GM18868 (cell line): ENCODE data around the gene CHSY1.
"Not testable (repeated sequence)": the region's sequence is repeated elsewhere in the genome, so short reads cannot be mapped to it uniquely, and the experiment has no call there.

Experiments
- ATAC-seq: cut with Tn5 transposase; IDR thresholded peaks from one replicate; pipeline ENCODE4 v1.9.1; 2021; ENCODE audit warnings: mild to moderate bottlenecking, moderate library complexity; ENCODE audit not compliant: unreplicated experiment

CHSY1 gene

DNA sequence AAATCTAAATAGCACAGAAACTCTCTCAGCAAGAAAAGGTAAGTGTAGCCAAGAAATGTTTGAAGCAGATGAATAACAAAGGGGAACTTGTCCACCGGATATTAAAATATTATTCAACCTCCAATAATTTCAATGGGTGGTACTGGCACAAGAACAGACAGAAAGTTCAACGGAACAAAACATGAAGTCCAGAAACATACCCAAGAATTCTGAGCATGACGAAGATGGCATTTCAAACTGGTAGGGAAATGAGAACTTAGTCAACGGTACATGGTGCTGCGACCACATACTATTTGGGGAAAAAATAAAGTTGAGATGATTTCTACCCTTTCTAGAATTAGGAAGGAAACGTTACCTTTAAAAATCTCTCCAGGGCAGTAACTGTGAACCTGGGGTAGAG is 5.5 kb downstream of the CHSY1 start:
- ATAC-seq, result no peak

DNA sequence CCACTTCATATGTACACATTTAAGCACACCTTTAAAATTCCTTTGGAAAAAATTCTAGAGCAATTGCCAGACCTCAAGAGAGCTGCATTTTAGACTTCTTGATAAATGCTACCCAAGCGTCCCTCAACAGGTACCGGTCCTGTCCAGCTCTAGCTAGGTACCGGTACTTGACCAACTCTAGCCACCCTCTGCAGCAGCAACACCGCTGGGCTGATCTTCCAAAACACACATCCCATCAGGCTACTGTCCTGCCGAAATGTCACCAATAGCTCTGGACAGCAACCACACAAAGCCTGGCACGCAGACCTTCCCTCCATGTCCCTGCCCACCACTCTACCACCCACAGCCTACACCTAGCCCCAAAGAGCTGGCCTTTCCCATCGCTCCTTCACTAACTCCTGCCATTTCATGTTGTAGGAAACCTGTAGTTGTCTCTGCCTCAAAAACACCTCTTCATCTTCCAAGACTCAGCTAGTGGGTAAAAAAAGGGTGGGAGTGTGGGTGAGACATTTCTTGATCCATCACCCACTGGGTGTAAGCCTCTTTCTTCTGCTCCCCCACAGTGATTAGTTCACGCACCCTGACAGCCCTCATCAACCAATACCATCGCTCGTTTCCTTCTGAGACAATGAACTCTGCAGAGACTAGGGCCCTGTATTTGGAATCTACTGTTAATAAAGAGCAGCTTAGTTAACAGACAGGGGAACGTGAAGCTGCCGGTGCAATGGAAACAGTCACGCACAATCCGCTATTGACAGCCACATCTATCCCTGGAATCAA is 6.8 kb downstream of the CHSY1 start:
- no peak for ATAC-seq

DNA sequence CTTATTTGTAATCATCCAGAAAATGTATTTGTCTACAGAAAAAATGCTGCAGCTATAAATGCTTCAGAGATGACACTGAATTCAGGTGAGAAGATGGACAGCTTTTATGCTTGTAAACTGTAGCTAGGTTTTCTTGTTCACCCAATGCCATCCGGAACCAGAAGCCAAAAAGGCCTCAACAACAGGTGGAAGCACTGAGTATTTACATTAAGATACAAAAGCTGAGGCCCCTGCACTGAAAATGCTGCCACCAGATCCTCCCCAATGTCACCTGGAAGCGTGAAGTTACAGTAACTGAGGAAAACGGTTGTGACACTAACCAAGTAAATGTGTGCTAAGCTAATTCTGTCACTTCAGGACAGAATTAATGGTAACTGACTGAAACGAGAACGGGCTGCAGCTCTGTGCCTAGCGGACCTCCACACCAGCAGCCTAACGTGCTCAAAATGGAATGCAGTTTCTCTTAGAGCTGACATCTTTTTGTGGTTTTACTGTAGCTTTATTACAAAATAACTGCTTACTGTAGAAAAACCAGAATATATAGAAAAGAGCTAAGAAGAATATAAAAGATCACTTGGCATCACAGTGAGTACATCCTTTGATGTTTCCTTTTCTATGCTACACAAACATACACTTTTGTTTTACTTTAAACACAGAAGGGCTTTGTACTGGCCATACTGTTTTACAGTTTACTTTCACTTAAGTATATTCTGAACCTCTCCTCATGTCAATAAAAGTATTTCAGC is 7.6 kb downstream of the CHSY1 start:
- ATAC-seq, result no peak

DNA sequence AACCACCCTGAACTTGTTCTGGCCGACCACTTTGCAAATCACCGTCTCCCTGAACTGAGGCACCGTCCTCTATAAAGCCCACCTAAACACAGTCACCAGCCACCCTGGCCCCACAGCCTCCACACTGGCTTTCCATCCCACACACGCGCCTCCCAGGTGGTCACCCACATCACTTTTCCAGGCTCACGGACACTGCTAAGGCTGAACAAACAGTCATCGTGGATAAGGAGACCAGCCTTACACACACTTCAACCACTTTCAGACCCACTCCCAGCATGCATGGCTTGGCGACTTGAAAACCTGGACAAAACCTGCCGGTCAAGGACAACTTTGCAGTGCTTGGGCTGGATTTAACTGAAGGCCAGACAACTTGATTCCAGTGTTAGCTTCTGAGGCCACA is 8.4 kb downstream of the CHSY1 start:
- ATAC-seq, result no peak

DNA sequence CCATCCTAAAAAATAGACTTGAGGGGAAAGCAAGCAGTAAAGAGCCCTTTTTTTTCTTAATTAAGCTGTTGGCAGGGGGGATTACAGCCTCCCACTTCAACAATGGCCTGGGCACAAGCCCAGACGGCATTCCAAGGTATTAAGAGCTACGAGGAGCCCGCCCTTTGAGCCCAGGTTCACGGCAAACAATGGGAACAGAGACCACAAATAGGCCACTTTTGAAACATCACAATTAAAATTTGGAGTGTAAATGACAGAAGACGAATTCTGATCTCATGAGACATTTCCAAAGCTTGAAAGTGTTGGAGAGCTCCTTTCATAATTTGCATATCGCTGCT is 8.9 kb downstream of the CHSY1 start:
- no peak for ATAC-seq

DNA sequence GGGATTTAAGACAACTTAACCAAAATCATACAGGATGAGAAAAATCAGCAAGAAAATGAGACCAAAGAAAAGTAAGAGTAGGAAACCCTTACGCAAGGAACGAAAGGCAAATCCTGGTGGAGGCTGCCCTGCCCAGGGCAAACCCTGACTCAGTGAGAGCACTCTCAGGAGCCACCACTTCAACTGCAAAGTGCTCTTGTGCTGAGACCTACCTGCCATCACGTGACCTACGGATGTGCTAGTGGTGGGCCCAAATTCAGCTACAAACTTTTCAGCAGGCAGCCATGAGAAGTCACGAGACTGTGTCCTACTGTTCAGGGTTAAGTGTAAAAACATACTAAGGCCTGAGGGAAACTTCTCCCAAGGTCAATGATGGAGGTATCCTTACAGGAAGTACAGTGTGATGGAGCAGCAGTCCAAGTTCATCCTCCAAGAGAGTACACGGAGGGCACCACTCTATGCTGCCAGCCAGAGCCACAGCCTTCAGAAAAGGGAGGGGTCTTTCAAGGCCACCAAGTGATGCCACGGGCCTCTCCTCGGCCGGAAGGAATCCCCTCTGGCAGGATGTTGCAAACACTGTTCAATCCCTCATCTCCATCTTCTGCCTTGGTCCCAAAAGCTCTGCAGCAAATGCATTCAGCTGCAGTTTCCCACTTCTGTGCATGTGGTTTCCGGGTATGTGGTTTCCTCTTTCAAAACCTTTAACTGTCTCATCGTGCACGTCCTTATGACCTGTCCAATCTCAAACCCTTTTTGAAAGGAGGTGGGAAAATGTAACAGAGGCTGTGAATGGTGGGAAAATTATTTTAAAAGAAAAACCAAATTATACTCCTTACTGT is 9.5 kb downstream of the CHSY1 start:
- peak; percentile 75 for ATAC-seq

DNA sequence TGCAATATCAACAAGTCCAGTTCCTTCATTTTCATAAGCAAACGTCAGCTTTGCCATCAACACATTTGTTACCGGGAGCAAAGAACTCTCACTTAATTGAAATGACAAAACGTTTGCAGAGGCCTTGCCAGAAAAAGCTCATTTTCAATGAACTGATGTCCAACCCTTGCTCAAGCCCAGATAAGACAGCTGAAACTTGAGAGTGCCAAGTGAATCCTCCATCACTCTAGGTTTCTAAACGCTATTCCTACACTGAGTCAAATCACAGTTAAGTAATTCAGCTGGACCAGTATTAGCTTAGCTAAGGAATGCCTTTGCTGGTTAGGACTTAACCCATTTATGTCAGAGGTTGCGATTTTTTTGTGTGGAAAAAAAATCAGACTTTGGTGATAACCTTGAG is 11.5 kb downstream of the CHSY1 start:
- ATAC-seq, result no peak

DNA sequence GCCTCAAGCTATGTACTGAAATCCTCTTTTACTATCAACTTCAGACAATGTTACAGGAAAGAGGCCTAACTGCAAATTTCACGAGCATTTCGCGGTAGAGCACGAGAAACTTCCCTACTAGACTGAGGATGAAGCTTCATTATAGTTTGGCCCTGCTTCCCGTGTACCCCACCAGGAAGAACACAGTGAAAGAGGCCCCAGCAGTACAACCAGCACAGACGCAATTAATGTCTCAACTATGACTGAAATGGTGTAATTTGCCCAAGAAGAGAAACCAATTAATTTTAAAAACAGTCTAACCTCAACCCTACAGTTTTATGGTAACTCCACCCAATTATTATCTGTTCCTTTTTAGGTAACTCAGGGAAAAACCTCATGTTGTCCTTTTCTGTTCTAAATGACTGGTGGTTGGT is 12.1 kb downstream of the CHSY1 start:
- ATAC-seq, result no peak

DNA sequence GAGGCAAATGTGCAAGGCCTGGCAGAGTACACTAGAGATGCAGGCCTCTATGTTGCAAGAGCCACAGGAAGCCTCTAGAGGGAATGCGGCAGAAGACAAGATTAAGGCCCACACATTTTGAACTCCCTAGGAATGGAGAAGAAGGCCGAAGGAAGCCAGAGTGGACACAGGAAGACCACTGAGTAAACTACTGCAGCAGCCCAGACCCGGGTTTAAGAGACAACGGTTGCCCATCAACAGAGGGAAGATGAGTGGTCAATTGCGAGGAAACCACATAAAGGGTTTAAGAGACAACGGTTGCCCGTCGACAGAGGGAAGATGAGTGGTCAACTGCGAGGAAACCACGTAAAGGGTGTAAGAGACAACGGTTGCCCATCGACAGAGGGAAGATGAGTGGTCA is 14.6 kb downstream of the CHSY1 start:
- ATAC-seq, result no peak

DNA sequence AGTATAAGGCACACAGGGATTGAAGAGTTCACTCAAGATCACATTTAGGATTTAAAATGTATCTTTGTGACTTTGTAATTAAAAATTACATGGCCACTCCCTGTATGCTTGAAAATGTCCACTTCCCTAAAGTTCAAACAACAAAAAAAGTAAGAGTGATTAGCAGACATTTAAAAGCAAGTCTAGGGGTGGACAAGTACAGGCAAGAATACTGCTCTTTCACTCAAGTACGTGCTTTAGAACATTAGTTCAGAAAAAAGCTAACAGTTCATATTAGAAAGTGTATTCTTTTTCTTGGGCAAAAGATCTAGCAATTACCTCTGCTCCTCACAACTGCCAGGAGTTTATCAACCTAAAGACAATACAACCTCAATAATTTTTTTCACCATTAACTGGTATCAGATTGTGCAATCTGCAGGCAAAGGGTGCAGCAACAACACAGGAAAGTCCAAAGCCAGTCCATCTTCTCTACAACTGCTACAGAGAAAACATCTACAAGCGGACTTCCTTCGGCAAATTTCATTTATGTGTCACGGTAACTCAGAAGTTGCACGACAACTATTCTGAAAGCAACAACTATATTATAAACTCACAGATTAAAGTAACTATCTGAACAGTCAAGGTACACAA is 18.1 kb downstream of the CHSY1 start:
- ATAC-seq, result no peak

DNA sequence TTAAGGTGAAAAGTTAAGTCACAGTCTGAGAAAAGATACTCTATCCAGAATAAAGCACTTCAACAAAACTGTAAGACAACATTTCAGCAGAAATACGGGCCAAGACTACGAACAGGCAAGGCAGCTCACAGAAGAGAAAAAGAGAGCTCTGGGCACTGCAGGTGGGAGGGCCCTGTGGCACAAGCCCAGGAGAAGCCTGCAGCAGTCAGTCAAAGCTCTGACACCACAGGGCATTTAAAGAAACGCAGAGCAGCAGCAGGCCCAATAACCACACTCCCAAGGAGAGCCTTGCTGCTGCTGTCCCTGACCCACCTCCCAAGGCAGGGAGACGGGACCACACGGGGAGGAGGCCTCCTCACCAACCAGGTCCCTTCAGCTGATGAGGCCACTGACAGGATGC is 19.2 kb downstream of the CHSY1 start:
- no peak for ATAC-seq

DNA sequence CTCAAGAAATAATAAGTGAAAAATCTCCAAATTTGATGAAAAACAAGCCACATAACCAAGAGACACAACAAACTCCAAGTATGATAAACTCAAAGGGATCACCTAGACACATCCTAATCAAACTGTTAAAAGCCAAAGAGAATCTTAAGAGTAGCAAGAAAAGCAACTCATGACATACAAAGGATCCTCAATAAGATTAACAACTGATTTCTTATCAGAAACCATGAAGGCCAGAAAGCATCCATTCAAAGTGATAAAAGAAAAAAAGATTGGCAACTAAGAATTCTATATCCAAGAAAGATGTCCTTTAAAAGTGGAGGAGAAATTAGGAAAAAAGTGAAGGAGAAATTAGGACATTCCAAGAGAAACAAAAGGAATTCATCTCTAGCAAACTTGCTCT is 23.5 kb downstream of the CHSY1 start:
- ATAC-seq, result no peak

DNA sequence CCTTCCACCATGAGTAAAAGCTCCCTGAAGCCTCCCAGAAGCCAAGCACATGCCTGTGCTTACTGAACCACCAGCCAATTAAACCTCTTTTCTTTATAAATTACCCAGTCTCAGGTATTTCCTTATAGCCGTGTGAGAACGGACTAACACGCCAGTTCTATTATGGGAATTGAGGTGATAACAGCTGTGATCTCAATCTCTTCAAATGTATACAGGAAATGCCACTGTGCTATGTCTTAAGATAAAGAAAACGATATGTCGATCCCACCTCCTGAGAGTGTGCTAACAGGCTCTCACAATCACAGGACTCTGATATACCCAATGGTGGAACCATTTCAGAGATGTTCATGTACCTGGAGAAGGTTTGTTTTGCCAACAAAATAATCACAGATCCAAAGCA is 26.2 kb downstream of the CHSY1 start:
- ATAC-seq, result no peak

DNA sequence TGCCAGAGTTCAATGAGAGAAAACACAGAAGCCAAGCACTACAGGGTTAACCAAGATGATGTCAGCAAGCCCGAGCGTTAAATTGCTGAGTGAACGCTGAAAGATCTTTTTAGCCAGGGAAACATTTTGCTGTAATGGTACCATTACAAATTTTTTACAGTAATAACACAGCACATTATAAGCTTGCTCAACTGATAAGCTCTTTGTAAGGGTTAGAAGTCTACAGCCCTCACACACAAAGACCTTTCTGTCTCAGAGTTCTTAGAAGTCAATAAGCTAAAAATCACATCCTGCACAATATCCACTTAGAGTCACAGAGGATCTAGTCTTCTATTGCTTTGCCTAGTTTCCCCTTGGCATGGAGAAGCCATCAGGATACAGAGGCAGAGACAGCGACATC is 29.9 kb downstream of the CHSY1 start:
- no peak for ATAC-seq

DNA sequence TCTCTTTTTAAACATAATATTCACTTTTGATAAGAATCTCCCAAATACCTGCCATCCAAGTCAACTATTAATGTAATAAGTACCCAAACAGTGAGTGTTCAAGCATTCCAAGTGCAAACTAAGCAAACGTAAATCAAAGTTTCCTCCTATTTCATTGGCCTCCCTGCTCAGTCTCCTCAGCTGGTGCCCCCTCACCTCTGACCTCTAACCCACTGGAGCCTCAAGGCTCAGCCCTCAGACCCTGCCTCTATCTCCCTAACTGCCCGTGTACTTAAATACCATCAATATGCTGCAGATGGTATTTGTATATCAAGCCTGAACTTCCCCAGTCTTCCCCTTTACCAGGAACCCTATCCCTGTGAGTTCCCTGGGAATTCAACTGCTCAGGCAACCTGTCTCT is 31.8 kb downstream of the CHSY1 start:
- ATAC-seq, result no peak

DNA sequence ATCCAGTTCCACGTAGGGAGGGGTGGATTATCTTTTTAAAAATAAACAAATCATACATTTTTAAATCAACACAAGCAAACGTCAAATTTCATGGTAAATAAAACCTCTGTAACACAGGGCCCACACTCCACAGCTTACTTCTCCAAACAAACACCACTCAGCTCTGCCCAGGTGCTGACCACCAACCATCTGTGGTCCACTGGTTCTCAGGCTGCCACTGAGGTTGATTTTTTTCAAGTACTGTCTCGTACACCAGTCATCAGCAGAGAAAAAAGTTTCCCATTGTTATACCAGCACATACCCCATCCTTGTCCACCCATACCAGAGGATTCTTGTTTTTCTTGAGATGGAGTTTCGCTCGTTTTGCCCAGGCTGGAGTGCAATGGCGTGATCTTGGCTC is 32.4 kb downstream of the CHSY1 start:
- no peak for ATAC-seq

DNA sequence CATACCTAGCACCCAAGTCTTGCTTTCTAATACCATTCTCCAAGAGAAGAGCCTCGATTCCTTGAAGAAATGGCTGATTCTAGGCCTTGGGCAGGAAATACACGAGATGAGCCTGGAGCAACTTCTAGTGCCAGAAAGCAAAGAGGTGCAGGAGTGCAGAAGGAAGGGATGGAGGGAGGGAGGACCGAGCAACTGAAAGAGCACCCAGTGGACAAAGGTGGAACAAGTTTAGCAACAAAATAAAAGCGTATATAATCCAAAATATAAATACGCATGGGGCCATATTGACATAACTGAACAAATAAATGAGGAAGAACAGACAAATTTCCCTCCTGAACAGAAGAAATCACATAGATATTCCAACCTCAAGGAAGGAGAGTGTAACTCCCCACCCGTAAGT is 34.4 kb downstream of the CHSY1 start:
- ATAC-seq, result no peak

DNA sequence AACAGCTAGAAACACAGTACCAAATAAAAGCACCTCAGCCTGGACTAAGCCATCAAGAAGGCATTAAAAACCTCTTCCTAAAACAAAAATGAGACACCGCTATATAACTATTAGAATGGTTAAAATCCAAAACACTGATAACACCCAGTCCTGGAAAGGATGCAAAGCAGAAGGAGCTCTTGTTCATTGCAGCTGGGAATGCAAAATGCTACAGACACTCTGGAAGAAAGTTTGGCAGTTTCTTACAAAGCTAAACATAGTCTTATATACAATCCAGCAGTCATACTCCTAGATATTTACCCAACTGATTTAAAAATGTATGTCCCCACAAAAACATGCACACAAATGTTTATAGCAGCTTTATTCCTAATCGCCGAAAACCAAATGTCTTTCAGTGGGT is 35.7 kb downstream of the CHSY1 start:
- ATAC-seq, result no peak

DNA sequence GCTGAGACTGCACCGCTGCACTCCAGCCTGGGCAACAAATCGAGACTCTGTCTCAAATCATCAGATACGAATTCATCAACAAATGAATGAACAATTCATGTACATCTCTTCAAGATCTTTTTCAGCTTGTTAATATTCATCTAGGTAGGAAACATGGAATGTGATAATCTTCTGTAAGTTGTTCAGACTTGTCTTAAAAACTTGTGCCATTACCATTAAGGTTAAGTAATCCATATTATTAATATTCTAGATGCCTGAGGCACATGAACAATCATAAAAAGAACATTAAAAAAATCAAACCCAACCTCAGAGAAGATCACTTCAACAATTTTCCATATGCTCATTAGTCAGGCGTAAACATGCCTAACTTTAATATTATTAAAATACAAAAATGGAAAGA is 36.2 kb downstream of the CHSY1 start:
- no peak for ATAC-seq

DNA sequence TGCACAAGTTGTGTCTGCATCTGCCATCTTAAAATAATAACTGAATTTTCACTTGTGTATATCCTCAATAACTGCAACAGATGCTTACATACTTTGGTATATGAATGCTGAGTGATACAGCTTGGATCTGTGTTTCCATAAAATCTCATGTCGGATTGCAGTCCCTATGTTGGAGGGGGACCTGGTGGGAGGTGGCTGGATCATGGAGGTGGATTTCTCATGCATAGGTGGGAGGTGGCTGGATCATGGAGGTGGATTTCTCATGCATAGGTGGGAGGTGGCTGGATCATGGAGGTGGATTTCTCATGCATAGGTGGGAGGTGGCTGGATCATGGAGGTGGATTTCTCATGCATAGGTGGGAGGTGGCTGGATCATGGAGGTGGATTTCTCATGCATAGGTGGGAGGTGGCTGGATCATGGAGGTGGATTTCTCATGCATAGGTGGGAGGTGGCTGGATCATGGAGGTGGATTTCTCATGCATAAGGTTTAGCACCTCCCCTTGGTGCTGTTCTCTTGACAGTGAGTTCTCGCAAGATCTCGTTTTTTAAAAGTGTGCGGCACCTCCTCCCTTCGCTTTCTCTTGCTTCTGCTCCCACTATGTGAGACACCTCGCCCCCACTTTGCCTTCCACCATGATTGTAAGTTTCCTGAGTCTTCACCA is 37.3 kb downstream of the CHSY1 start:
- ATAC-seq, result not testable (repeated sequence)

DNA sequence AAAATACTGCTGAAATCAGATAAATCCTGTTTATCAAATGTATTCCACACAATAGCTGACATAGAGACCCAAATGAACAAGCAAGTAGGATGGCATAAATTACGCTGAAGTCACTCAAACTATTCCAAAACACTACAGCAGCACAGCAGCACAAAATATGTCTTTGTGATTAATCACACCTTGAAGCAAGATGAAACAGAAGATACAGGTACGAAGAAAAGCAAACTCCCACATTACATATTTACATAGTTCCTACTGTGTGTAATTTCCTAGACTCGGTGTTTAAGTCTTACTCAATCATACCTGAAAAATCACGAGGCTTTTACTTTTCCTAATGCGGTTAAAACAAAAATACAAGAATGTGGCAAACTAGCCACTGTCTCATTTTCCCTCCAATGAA is 38.3 kb downstream of the CHSY1 start:
- ATAC-seq, result no peak
